NCI-H187 (cell line): Measurements from ENCODE around the gene CRELD1.
A peak's percentile ranks its signal among the peaks of the same experiment; 100 is the strongest.
"Not testable (repeated sequence)": the region's sequence is repeated elsewhere in the genome, so short reads cannot be mapped to it uniquely, and the experiment has no call there.

Source experiments
- DNase-seq, 2 experiments: peaks; one replicate each; lab custom pipeline; 2025; lab: John Stamatoyannopoulos, UW

The CRELD1 gene

DNA sequence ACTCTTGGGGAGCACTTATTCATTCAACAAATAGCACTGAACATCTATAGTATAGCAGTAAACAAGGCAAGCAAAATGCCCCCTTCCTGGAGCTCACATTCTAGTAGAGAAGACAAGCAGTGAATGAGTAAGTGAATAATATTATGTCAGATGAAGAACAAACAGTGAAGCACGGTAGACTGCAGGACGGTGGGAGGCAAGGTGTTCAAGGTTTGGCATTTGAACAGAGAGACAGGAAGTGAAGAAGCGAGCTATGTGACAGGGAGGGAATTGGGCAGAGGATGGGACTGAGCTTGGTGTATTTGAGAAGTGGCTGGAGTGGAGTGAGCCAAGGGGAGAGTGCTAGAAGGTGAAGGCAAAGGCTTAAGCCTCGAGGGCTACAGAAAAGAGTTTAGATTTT lies 1.4 kb downstream of the CRELD1 start:
- no peak for DNase-seq

GRCh38 chr3:9935966-9936510 lies 2.4 kb downstream of the CRELD1 start:
- DNase-seq, result no peak

DNA sequence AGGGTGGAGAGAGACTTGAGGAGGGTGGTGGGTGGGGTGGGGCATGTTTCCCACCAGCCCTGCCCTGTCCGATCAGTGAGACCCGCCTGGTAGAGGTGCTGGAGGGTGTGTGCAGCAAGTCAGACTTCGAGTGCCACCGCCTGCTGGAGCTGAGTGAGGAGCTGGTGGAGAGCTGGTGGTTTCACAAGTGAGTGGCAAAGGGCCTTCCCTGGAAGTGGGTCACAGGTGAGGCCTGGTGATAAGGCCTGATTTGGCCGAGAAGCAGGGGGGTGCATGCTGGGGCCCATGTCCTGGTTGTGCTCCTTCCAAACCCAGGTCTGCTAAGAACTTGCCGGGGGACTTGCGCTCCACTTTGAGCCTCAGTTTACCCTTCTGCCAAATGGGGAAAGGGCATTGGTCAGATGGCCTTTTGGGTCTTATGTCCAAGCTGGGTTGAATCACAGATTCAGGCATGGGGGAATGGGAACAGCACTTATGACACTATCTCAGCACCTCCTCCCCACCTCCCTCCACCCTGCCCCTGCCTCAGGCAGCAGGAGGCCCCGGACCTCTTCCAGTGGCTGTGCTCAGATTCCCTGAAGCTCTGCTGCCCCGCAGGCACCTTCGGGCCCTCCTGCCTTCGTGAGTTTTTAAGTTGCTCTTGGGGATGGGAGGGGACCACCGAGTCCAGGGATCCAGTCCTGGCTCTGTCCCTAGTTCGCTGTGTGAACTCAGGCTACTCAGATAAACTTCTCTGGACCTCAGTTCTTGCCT lies 4.0 kb downstream of the CRELD1 start:
- DNase-seq, result no peak

DNA sequence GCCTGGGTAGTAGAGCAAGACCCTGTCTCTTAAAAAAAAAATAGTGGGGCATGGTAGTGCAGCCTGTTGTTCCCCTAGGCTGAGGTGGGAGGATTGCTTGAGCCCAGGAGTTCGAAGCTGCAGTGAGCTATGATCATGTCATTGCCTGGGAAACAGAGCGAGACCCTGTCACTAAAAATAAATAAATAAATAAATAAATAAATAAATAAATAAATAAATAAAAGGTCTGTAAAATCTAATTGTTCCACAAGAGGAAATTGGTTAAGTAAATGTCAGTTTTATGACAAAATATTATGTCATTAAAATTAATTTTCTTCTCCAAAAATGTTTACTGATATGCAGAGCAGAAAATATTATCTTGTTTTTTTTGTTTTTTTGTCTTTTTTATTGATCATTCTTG lies 5.3 kb downstream of the CRELD1 start:
- no peak for DNase-seq

DNA sequence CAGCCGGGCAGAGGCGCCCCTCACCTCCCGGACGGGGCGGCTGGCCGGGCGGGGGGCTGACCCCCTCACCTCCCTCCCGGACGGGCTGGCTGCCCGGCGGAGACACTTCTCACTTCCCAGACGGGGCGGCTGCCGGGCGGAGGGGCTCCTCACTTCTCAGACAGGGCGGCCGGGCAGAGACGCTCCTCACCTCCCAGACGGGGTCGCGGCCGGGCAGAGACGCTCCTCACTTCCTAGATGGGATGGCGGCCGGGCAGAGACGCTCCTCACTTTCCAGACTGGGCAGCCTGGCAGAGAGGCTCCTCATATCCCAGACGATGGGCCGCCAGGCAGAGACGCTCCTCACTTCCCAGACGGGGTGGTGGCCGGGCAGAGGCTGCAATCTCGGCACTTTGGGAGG lies 6.3 kb downstream of the CRELD1 start:
- not testable (repeated sequence) for DNase-seq

DNA sequence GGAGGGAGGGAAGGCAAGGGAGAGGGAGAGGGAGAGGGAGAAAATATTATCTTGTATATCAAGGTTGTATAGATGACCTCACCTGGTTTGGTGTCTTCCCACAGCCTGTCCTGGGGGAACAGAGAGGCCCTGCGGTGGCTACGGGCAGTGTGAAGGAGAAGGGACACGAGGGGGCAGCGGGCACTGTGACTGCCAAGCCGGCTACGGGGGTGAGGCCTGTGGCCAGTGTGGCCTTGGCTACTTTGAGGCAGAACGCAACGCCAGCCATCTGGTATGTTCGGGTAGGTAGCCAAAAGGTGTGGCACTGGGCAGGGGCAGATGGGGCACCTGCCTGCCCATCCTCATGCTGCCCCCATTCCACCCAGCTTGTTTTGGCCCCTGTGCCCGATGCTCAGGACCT lies 7.1 kb downstream of the CRELD1 start:
- no peak for DNase-seq

GRCh38 chr3:9942164-9942563 lies 8.5 kb downstream of the CRELD1 start:
- no peak for DNase-seq

DNA sequence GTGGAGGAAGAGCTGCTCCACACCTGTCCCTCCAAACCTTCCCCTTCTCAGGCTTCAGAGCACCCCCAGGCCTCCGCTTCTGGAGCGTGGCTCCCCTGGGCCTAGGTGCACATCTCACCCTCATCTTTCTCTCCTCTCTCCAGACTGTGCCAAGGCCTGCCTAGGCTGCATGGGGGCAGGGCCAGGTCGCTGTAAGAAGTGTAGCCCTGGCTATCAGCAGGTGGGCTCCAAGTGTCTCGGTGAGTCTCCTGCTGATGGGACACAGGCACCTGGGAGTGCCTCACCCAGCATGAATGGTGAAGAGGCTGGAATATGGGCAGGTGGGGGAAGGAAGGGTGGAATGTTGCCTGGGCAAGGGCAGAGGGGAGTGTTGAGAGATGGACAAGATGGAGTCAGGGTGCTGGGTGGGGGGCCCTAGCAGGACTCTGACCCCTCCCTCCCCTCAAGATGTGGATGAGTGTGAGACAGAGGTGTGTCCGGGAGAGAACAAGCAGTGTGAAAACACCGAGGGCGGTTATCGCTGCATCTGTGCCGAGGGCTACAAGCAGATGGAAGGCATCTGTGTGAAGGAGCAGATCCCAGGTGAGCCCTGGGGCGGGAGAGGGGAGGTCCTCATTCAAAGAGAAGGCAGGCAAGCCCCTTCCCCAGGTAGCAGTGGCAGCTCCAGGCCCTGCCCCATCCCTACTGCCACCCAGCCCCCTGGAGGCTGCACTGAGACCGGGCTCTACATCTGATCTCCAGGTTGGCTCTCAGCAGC lies 9.5 kb downstream of the CRELD1 start:
- DNase-seq, result no peak

- DNase-seq, result no peak
These were observed 10.6 kb downstream of the CRELD1 start for GRCh38 chr3:9944271-9944670.

DNA sequence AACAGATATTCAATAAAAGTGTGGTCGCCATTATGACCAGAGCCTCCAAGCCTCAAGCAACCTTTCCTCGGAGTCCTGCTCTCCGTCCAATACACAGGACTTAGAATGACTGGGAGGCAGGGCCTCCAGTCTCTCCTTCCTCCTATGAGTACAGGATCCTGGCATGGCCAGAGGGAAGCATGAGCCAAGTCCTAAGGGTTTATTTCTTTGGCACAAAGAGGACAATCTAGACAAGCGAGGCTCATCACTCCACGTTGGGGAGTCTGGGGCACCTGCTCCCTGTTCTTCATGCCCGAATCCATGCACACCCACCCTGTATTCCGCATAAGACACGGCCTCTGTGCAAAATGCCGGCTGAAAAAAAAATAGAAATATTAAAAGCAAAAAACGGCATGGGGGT lies 11.7 kb downstream of the CRELD1 start:
- no peak for DNase-seq

DNA sequence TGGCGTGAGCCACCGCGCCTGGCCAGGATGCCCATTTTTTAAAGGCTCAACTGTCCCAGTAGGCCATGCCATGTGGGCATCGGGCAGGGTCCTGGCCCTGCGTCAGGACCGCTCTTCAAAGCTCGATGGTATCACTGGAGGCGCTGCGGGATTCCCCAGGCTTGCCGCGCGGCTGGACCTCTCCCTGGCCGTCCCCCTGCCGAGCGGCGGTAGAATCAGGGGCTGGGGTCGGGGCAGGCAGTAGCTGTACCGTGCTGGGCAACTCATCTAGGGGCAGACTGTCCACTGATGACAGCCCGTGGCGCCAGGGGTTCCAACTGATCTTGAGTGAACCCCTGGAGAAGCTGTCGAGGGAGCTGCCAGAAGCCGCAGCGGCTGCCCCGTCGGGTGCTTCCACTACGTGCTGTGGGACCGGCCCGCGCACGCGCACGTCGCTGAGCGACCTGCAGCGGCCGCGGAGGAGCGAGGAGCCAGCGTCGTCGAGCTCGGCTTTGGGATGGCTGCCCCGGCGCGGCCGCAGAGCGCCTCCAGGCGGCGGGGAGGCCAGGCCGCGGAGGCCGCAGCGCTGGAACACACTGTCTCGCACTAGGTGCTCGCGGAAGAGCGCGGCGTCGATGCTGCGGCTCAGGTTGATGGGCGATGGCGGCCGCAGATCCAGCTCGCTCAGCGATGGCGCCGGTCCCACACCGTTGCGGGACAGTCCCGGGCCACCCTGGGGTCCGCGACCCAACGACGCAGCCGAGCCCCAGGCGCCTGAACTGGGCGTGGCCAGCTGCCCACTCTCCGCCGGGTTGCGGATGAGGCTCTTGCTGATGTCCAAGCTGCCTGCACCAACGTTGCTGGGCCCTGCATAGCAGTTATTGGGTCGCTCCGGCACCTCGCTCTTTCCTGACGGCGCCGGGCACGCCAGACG lies 12.7 kb downstream of the CRELD1 start:
- peak; percentile 35 to 68 for DNase-seq

DNA sequence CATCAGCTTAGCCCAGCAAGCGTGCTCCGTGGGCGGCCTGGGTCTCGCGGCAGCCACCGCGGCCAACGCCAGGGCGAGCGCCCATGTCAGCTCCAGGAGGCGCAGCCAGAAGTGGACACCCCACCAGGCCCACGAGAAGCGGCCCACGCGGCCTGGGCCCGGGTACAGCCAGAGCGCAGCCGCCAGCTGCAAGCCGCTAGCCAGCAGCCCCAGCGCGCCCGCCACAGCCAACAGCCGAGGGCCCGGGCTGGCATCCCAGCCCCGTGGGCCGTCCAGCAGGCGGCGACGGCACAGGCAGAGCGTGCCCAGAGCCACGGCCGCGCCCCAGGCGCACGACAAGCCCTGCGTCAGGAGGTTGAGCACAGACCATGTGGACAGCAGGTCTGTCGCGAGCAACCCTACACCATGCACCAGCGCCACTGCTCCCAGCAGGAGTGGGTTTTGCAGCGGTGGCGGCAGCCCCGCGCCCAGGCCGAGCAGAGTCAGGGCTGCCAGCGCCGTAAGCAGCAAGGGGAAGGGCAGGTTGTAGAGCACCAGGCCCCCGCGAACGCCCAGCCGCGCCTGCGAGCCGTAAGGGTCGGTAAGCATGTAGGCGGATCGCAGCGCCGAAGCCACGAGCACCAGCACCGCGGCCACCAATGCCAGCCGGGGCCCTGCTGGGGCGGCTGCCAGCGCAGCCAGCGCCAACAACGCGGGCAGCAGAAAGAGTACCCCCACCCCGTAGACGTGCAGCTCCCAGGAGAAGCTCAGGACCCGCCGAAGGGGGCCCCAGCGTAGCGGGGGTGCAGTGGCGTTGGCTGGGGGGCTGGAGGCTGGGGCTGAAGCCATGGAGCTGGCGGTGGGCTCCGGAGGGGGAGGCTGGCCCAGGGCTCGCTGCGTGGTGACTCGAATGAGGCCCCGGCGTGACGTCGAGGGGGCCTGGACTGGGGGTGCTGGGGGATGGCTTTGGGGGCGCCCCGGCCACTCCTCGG lies 13.7 kb downstream of the CRELD1 start:
- DNase-seq, result peak in 1 of 2 experiments; percentile 47

- DNase-seq, result no peak
These were observed 15.0 kb downstream of the CRELD1 start for GRCh38 chr3:9948586-9948985.

- no peak for DNase-seq
These were observed 15.5 kb downstream of the CRELD1 start for GRCh38 chr3:9949115-9949514.

DNA sequence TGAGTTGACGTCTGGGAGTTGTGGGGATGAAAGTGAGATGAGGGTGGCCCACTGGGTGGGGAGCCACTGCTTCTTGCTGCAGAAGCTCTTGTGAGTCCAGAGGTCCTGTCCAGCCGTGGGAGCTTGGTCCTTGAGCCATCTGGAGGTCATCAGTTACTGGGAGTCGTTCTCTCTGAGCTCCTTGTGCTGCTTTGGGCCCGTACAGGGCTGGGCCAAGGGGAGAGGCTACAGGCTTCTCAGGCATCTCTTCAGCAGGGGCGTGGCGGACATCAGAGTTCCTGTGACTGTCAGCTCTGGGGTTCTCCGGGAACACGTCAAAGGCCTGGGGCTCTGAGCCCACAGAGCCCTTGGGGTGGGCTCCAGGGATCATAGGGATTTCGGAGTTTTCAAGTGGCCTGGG lies 16.0 kb downstream of the CRELD1 start:
- DNase-seq, result no peak

GRCh38 chr3:9951126-9951525 lies 17.5 kb downstream of the CRELD1 start:
- DNase-seq, result no peak

GRCh38 chr3:9951598-9951961 lies 17.9 kb downstream of the CRELD1 start:
- DNase-seq, result no peak

- DNase-seq, result peak in 1 of 2 experiments; percentile 15
These were observed 18.6 kb downstream of the CRELD1 start, which contains the start of gene PRRT3 for GRCh38 chr3:9951962-9952805. TSS of gene PRRT3 (minus strand) at chr3:9952408. CDS start at chr3:9950115, 2,293 bp downstream.

DNA sequence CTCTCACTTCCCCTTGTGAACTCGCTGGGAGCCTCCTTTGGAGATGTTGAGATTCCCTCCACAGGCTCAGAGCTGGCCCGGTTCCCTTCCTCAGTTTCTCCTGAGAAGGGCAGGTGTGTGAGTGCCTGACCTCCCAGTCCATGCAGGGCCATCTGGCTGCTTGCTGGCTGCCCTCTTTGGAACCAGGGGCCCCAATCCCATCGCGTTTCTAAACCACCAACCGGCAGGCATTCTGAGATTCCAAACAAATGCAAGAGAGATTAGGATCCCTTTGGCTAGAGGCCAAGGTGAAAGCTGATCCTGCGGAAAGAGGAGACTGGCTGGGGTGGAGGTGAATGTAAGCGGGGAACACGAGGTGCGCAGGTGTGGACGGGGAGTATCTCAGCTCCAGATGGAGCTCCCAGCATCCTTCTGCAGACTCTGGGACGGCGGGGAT lies 21.5 kb downstream of the CRELD1 start:
- peak; percentile 15 to 43 for DNase-seq
